HEK293 (cell line): Measurements from ENCODE around the gene SLC6A6.

Experiments
- CTCF ChIA-PET: fragments of 350-600 bp; formaldehyde crosslinking; extraction: SDS; loops from one replicate; lab custom pipeline; 2021; ENCODE audit warnings: antibody characterized with exemption; lab: Yijun Ruan, JAX
- POLR2A ChIA-PET: fragments of 300-600 bp; formaldehyde crosslinking; extraction: SDS; loops from one replicate; lab custom pipeline; 2020; ENCODE audit warnings: antibody characterized with exemption, inconsistent platforms; lab: Yijun Ruan, JAX
- H3K27ac ChIP-seq: fragments of 200-500 bp; sonication (Bioruptor generic); 2 replicates; pipeline ENCODE4 v1.5.1; 2014; ENCODE audit warnings: low read depth, low read length, control low read depth, inconsistent platforms; ENCODE audit errors: extremely low read depth
- H3K36me3 ChIP-seq, 2 experiments: fragments of 200-500 bp in 1 of 2; sonication (Bioruptor generic) in 1 of 2; 1 replicate in 1 of 2; 2 replicates in 1 of 2; pipeline ENCODE4 v1.5.1; 2014 to 2017; ENCODE audit warnings: inconsistent platforms in 2 of 2, low read length in 2 of 2; ENCODE audit not compliant: control insufficient read depth in 2 of 2, insufficient read depth in 1 of 2
- H3K4me1 ChIP-seq: fragments of 200-500 bp; sonication (Bioruptor generic); 2 replicates; pipeline ENCODE4 v1.5.1; 2014; ENCODE audit warnings: mild to moderate bottlenecking, low read length, inconsistent platforms; ENCODE audit not compliant: control insufficient read depth, insufficient read depth
- H3K4me3 ChIP-seq: 2 replicates; pipeline ENCODE4 v1.5.1; 2011; ENCODE audit warnings: low read depth, mild to moderate bottlenecking, control low read depth, low read length, moderate library complexity
- H3K9me3 ChIP-seq: fragments of 200-500 bp; sonication (Bioruptor generic); 2 replicates; pipeline ENCODE4 v1.5.1; 2014; ENCODE audit warnings: low read depth, low read length, inconsistent platforms; ENCODE audit not compliant: control insufficient read depth, insufficient read depth
- KLF1 ChIP-seq: fragments of 450-650 bp; formaldehyde crosslinking; IDR thresholded peaks from 2 replicates; pipeline ENCODE4 v1.5.1; 2016; ENCODE audit warnings: missing biosample characterization, missing genetic modification characterization
- KLF16 ChIP-seq: fragments of 450-650 bp; formaldehyde crosslinking; IDR thresholded peaks from 2 replicates; pipeline ENCODE4 v1.5.1; 2017; ENCODE audit warnings: missing biosample characterization, missing genetic modification characterization
- KLF8 ChIP-seq: fragments of 450-650 bp; formaldehyde crosslinking; IDR thresholded peaks from 2 replicates; pipeline ENCODE4 v1.5.1; 2016; ENCODE audit warnings: missing biosample characterization, missing genetic modification characterization
- SETDB1 ChIP-seq: IDR thresholded peaks from one replicate; pipeline ENCODE4 v1.6.1; 2017; ENCODE audit warnings: mild to moderate bottlenecking, low read length, moderate library complexity, mixed read lengths; ENCODE audit not compliant: insufficient read length
- TRIM28 ChIP-seq: IDR thresholded peaks from 2 replicates; pipeline ENCODE4 v1.6.1; 2011; ENCODE audit warnings: low read length, control low read depth, borderline replicate concordance
- ZBTB20 ChIP-seq: fragments of 450-650 bp; formaldehyde crosslinking; IDR thresholded peaks from 2 replicates; pipeline ENCODE4 v1.5.1; 2016; ENCODE audit warnings: missing biosample characterization, missing genetic modification characterization
- ZBTB26 ChIP-seq: fragments of 450-650 bp; formaldehyde crosslinking; optimal IDR thresholded peaks from 2 replicates; pipeline ENCODE3; 2016; ENCODE audit warnings: missing biosample characterization, mild to moderate bottlenecking, missing genetic modification characterization
- ZNF16 ChIP-seq: fragments of 450-650 bp; formaldehyde crosslinking; IDR thresholded peaks from 2 replicates; pipeline ENCODE4 v1.5.1; 2016; ENCODE audit warnings: low read depth, missing biosample characterization, missing genetic modification characterization
- ZNF169 ChIP-seq: fragments of 450-650 bp; formaldehyde crosslinking; IDR thresholded peaks from 2 replicates; pipeline ENCODE4 v1.5.1; 2016; ENCODE audit warnings: missing biosample characterization, missing genetic modification characterization
- ZNF202 ChIP-seq: fragments of 450-650 bp; formaldehyde crosslinking; IDR thresholded peaks from 2 replicates; pipeline ENCODE4 v1.5.1; 2016; ENCODE audit warnings: missing biosample characterization, missing genetic modification characterization, borderline replicate concordance
- ZNF274 ChIP-seq, 2 experiments: fragments of 200-500 bp in 1 of 2; fragments of 450-650 bp in 1 of 2; sonication (Bioruptor generic) in 1 of 2; formaldehyde crosslinking in 1 of 2; IDR thresholded peaks; 2 replicates each; pipeline versions ENCODE4 v1.5.1 to v1.6.1; 2014 to 2016; ENCODE audit warnings: borderline replicate concordance in 1 of 2, inconsistent platforms in 1 of 2, low read length in 1 of 2, missing biosample characterization in 1 of 2, missing genetic modification characterization in 1 of 2
- ZNF449 ChIP-seq: fragments of 450-650 bp; formaldehyde crosslinking; IDR thresholded peaks from 2 replicates; pipeline ENCODE4 v1.5.1; 2017; ENCODE audit warnings: missing biosample characterization, mild to moderate bottlenecking, missing genetic modification characterization, moderate library complexity
- ZNF513 ChIP-seq: fragments of 450-650 bp; IDR thresholded peaks from 2 replicates; pipeline ENCODE4 v1.5.1; 2018; ENCODE audit warnings: missing biosample characterization, missing genetic modification characterization
- ZNF521 ChIP-seq: fragments of 450-650 bp; formaldehyde crosslinking; IDR thresholded peaks from 2 replicates; pipeline ENCODE4 v1.5.1; 2017; ENCODE audit warnings: missing biosample characterization, mild to moderate bottlenecking, missing genetic modification characterization
- ZNF544 ChIP-seq: fragments of 450-650 bp; formaldehyde crosslinking; IDR thresholded peaks from 2 replicates; pipeline ENCODE4 v1.5.0; 2017; ENCODE audit warnings: missing biosample characterization, missing genetic modification characterization
- ZNF623 ChIP-seq: fragments of 450-650 bp; formaldehyde crosslinking; IDR thresholded peaks from 2 replicates; pipeline ENCODE4 v1.5.1; 2016; ENCODE audit warnings: missing biosample characterization, missing genetic modification characterization
- ZNF664 ChIP-seq: fragments of 450-650 bp; formaldehyde crosslinking; IDR thresholded peaks from 2 replicates; pipeline ENCODE4 v1.5.1; 2016; ENCODE audit warnings: missing biosample characterization, missing genetic modification characterization
- ZNF670 ChIP-seq: fragments of 450-650 bp; formaldehyde crosslinking; IDR thresholded peaks from 2 replicates; pipeline ENCODE4 v1.5.1; 2016; ENCODE audit warnings: missing biosample characterization, missing genetic modification characterization, low read depth
- TF ChIP-seq, protein P1 (sequence below): fragments of 450-650 bp; formaldehyde crosslinking; IDR thresholded peaks from 2 replicates; pipeline ENCODE4 v1.5.1; 2016; ENCODE audit warnings: missing biosample characterization, missing genetic modification characterization
- TF ChIP-seq, protein P2 (sequence below): fragments of 450-650 bp; formaldehyde crosslinking; IDR thresholded peaks from 2 replicates; pipeline ENCODE4 v1.5.1; 2016; ENCODE audit warnings: missing biosample characterization, missing genetic modification characterization

Gene SLC6A6

DNA sequence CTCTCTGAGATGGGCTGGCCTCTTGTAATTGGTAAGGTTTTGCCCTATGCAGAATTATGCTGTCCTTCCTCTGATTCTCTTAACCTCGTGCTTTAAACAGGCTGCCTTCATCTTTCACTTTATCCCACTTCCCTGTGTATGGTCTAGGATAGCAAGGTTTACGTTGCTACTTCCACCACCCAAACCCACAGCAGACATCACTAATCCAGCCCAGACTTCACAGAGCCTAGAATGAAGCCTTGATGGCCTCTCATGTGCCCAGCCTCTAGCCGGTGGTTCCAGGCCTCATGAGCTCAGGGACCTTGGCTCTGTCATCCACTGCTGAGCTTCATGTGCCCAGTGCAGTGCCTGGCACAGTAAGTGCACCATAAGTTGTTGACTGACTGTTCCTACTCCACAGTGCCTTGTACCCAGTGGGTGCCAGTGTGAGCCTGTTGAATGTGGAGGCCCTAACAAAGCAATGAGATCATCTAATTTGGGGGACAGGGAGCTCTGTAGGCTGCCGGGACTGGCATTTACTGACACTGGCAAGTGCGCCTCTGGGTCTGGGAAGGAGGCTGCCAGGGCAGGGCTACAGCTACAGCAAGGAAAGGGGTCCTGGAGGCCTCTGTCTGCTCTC, 12.5 kb downstream of the SLC6A6 start (continued):
- TF ChIP-seq ZNF16 (no peak), SETDB1 (peak; percentile 33), ZNF449 (tag by site-specific recombination) (no peak), ZBTB20 (tag by site-specific recombination) (no peak), ZNF521 (tag by site-specific recombination) (no peak), ZNF169 (tag by site-specific recombination) (no peak), ZNF623 (no peak)
- TF ChIP-seq, protein P1, sequence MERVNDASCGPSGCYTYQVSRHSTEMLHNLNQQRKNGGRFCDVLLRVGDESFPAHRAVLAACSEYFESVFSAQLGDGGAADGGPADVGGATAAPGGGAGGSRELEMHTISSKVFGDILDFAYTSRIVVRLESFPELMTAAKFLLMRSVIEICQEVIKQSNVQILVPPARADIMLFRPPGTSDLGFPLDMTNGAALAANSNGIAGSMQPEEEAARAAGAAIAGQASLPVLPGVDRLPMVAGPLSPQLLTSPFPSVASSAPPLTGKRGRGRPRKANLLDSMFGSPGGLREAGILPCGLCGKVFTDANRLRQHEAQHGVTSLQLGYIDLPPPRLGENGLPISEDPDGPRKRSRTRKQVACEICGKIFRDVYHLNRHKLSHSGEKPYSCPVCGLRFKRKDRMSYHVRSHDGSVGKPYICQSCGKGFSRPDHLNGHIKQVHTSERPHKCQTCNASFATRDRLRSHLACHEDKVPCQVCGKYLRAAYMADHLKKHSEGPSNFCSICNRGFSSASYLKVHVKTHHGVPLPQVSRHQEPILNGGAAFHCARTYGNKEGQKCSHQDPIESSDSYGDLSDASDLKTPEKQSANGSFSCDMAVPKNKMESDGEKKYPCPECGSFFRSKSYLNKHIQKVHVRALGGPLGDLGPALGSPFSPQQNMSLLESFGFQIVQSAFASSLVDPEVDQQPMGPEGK (tag by site-specific recombination): no peak
- TF ChIP-seq, protein P2, sequence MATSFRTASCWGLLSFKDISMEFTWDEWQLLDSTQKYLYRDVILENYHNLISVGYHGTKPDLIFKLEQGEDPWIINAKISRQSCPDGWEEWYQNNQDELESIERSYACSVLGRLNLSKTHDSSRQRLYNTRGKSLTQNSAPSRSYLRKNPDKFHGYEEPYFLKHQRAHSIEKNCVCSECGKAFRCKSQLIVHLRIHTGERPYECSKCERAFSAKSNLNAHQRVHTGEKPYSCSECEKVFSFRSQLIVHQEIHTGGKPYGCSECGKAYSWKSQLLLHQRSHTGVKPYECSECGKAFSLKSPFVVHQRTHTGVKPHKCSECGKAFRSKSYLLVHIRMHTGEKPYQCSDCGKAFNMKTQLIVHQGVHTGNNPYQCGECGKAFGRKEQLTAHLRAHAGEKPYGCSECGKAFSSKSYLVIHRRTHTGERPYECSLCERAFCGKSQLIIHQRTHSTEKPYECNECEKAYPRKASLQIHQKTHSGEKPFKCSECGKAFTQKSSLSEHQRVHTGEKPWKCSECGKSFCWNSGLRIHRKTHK (tag by site-specific recombination): no peak

DNA sequence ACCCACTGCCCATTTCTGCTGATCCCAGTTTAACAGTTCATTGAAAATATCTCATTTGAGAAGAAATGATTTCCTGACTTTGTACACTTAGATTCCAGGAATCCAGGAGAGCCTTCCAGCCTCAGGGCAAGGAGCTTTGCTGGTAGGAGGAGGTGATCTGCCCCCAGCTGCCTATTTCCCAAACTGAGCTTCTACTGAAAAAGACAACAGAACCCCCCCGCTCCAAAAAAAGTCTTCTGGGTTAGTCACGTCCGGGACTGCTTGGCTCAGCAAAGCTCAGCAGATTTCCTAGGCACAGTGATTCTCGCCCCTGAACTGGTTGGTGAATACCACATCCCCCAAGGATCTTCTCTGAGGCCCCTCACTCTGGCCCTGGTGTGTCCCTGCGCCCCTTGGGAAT, 13.1 kb downstream of the SLC6A6 start:
- H3K4me3 ChIP-seq: no peak overlapping the region
- peaks cover 0 to 10% of the 10 kb centered on the region in 2 experiments; a peak in 2 of 3 replicates for H3K36me3 ChIP-seq
- peaks cover 8% of the 10 kb centered on the region for H3K4me1 ChIP-seq
- no peak overlapping the region for H3K27ac ChIP-seq
- ChIA-PET POLR2A (interaction anchor here (0.7 to 1.8 kb wide), 2 partner anchors 13 to 37 kb away, joined by 4 to 7 read pairs; partner anchors contain the start of gene SLC6A6), CTCF (interaction anchor here (0.8 to 1.4 kb wide), 2 partner anchors 11 to 16 kb away, joined by 3 to 6 read pairs; no protein-coding TSS in a partner anchor)
- no peaks in the 10 kb centered on the region for H3K9me3 ChIP-seq
- TF ChIP-seq ZNF544 (tag by site-specific recombination) (no peak), ZNF202 (no peak), KLF8 (tag by site-specific recombination) (no peak), KLF1 (tag by site-specific recombination) (no peak), ZBTB26 (tag by site-specific recombination) (no peak), KLF16 (tag by site-specific recombination) (no peak), TRIM28 (no peak), ZNF513 (tag by site-specific recombination) (no peak), ZNF664 (tag by site-specific recombination) (no peak), ZNF274 (IDR thresholded peaks at IDR 0.05; ENCODE audit: low read length) (no peak), ZNF274 (tag by site-specific recombination; IDR thresholded peaks at IDR 0.05; ENCODE audit: borderline replicate concordance) (no peak), ZNF670 (no peak)
